Measurements from ENCODE around the gene PDE11A. TPM values are rescaled to one million over a fixed set of nuclear protein-coding genes. Genes with fewer than 3 reads are reported as not detected.

The PDE11A gene
- total RNA-seq, 4 donors from 2014 or later: 0.82 to 16.2 (median 4.3) TPM

GRCh38 chr2:178114462-178114861, 41.9 kb upstream of the PDE11A start:
- in situ Hi-C loops (cut with MboI; ENCODE audit: low sequenced_read_pairs in 4 of 4) (no loop called here), intact Hi-C loops (cut with DNase I; ENCODE audit: low total_unique reads) (loop anchor here (5.0 kb wide), 2 partner anchors 163 to 298 kb away; no protein-coding TSS in a partner anchor)
- no peak for TF ChIP-seq POLR2A (IDR thresholded peaks at IDR 0.05)
- no peak for TF ChIP-seq CTCF (IDR thresholded peaks at IDR 0.05 in 4 of 5, conservative IDR thresholded peaks at IDR 0.05 in 1 of 5)

GRCh38 chr2:178112202-178113152, 39.9 kb upstream of the PDE11A start, which contains the start of gene RBM45:
Gene RBM45 (plus strand): TSS chr2:178112437. CDS start chr2:178112547, 110 bp downstream.
- peak; percentile 96 to 97 for ATAC-seq
- intact Hi-C loops (cut with DNase I; ENCODE audit: low total_unique reads): loop anchor here (5.0 kb wide), 2 partner anchors 165 to 300 kb away; no protein-coding TSS in a partner anchor
- peak within 1 kb of the TSS; percentile 78 to 89 (median 84) for H3K27ac ChIP-seq
- in situ Hi-C loops (cut with MboI; ENCODE audit: low sequenced_read_pairs in 4 of 4): no loop called here
- DNase-seq: peak; percentile 83 to 94
- H3K4me3 ChIP-seq: peak within 1 kb of the TSS; percentile 88 to 94 (median 91)
- peaks cover 13 to 18% of the 10 kb centered on the region in 2 donors for H3K4me1 ChIP-seq
- TF ChIP-seq POLR2A (IDR thresholded peaks at IDR 0.05) (peak; percentile 26 to 61), CTCF (IDR thresholded peaks at IDR 0.05 in 4 of 5, conservative IDR thresholded peaks at IDR 0.05 in 1 of 5) (peak; percentile 93 to 98 (median 98))
- no peaks in the 10 kb centered on the region for H3K9me3 ChIP-seq
- peaks cover 0 to 5% of the 10 kb centered on the region in 2 donors for H3K36me3 ChIP-seq
- no peaks in the 10 kb centered on the region for H3K27me3 ChIP-seq

More at GRCh38 chr2:178114462-178114861, 41.9 kb upstream of the PDE11A start:
- Histone ChIP-seq H3K36me3 (peaks cover 0 to 5% of the 10 kb centered on the region in 2 donors), H3K9me3 (no peaks in the 10 kb centered on the region), H3K27ac (no peak overlapping the region), H3K4me1 (peaks cover 13 to 18% of the 10 kb centered on the region in 2 donors), H3K27me3 (no peaks in the 10 kb centered on the region), H3K4me3 (no peak overlapping the region)
- ATAC-seq: no peak
- DNase-seq: no peak

- intact Hi-C loops (cut with DNase I; ENCODE audit: low total_unique reads) (loop anchor here (5.0 kb wide), 2 partner anchors 166 to 301 kb away; no protein-coding TSS in a partner anchor), in situ Hi-C loops (cut with MboI; ENCODE audit: low sequenced_read_pairs in 4 of 4) (no loop called here)
- no peaks in the 10 kb centered on the region for H3K27me3 ChIP-seq
- H3K27ac ChIP-seq: peak overlapping the region; percentile 78 to 89 (median 84)
- H3K36me3 ChIP-seq: peaks cover 0 to 5% of the 10 kb centered on the region in 2 donors
- no peak for DNase-seq
- TF ChIP-seq POLR2A (IDR thresholded peaks at IDR 0.05) (no peak), CTCF (IDR thresholded peaks at IDR 0.05 in 4 of 5, conservative IDR thresholded peaks at IDR 0.05 in 1 of 5) (no peak)
- H3K9me3 ChIP-seq: no peaks in the 10 kb centered on the region
- peak overlapping the region in 3 of 4 donors; percentile 88 to 92 (median 90) for H3K4me3 ChIP-seq
- ATAC-seq: no peak
- H3K4me1 ChIP-seq: peaks cover 13 to 18% of the 10 kb centered on the region in 2 donors
Measured at GRCh38 chr2:178111743-178112142, 39.2 kb upstream of the PDE11A start.

- H3K4me1 ChIP-seq: peaks cover 13 to 18% of the 10 kb centered on the region in 2 donors
- in situ Hi-C loops (cut with MboI; ENCODE audit: low sequenced_read_pairs in 4 of 4) (no loop called here), intact Hi-C loops (cut with DNase I; ENCODE audit: low total_unique reads) (loop anchor here (5.0 kb wide), 2 partner anchors 167 to 302 kb away; no protein-coding TSS in a partner anchor)
- no peak overlapping the region for H3K27ac ChIP-seq
- H3K9me3 ChIP-seq: no peaks in the 10 kb centered on the region
- H3K4me3 ChIP-seq: no peak overlapping the region
- no peak for TF ChIP-seq POLR2A (IDR thresholded peaks at IDR 0.05)
- no peak for TF ChIP-seq CTCF (IDR thresholded peaks at IDR 0.05 in 4 of 5, conservative IDR thresholded peaks at IDR 0.05 in 1 of 5)
- DNase-seq: no peak
- H3K27me3 ChIP-seq: no peaks in the 10 kb centered on the region
- H3K36me3 ChIP-seq: no peaks in the 10 kb centered on the region
- no peak for ATAC-seq
Measured at GRCh38 chr2:178110681-178111080, 38.1 kb upstream of the PDE11A start.
